Memory B cell (primary cell): ENCODE results near the gene RGMA.

Experiments used
- ATAC-seq: fragments of 150-1000 bp; cut with Tn5 transposase; 2 replicates; pipeline ENCODE4 v1.10.0; 2021; ENCODE audit warnings: low read depth, mild to moderate bottlenecking, moderate library complexity
- DNase-seq, 2 donors: peaks; one replicate each; pipeline ENCODE4 v3.0.0; 2022; ENCODE audit warnings: low spot score in 2 of 2
- H3K27ac Mint-ChIP-seq: one replicate; pipeline ENCODE4 v1.8.0; 2022; ENCODE audit warnings: mild to moderate bottlenecking, moderate library complexity, mixed read lengths
- H3K27me3 Mint-ChIP-seq: one replicate; pipeline ENCODE4 v1.8.0; 2022; ENCODE audit warnings: mixed read lengths
- H3K36me3 Mint-ChIP-seq: one replicate; pipeline ENCODE4 v1.8.0; 2022; ENCODE audit warnings: mild to moderate bottlenecking, mixed read lengths
- H3K4me1 Mint-ChIP-seq: one replicate; pipeline ENCODE4 v1.8.0; 2022; ENCODE audit warnings: mixed read lengths
- H3K4me3 Mint-ChIP-seq: one replicate; pipeline ENCODE4 v1.8.0; 2022; ENCODE audit warnings: mild to moderate bottlenecking, moderate library complexity, mixed read lengths
- H3K9me3 Mint-ChIP-seq: one replicate; pipeline ENCODE4 v1.8.0; 2022; ENCODE audit warnings: mixed read lengths

RGMA gene

GRCh38 chr15:92990031-92990430 is 99.0 kb downstream of the RGMA start:
- H3K27ac Mint-ChIP-seq = peak overlapping the region; percentile 59
- no peaks in the 10 kb centered on the region for H3K27me3 Mint-ChIP-seq

GRCh38 chr15:92989470-92989869 is 99.5 kb downstream of the RGMA start:
- no peak for DNase-seq
- peak; percentile 32 for ATAC-seq
- H3K36me3 Mint-ChIP-seq = peaks cover 42% of the 10 kb centered on the region
- no peaks in the 10 kb centered on the region for H3K27me3 Mint-ChIP-seq
- H3K4me1 Mint-ChIP-seq = peaks cover 3% of the 10 kb centered on the region
- H3K9me3 Mint-ChIP-seq = no peaks in the 10 kb centered on the region
- no peak overlapping the region for H3K4me3 Mint-ChIP-seq
- peak overlapping the region; percentile 59 for H3K27ac Mint-ChIP-seq

More at GRCh38 chr15:92990031-92990430, 99.0 kb downstream of the RGMA start:
- Mint-ChIP-seq H3K4me3 (no peak overlapping the region), H3K9me3 (no peaks in the 10 kb centered on the region), H3K4me1 (peaks cover 3% of the 10 kb centered on the region), H3K36me3 (peaks cover 45% of the 10 kb centered on the region)
- ATAC-seq (no peak), DNase-seq (no peak)
